T-helper 2 cell (primary cell): Measurements from ENCODE around the gene RAP1A.
"Not testable (repeated sequence)": the region's sequence is repeated elsewhere in the genome, so short reads cannot be mapped to it uniquely, and the experiment has no call there.

Source experiments
- DNase-seq, 5 experiments: peaks; one replicate each; pipeline versions ENCODE4 v3.0.0 to v3.0.0-alpha.2; 2012 to 2022

The RAP1A gene

GRCh38 chr1:111630567-111630966, 11.0 kb downstream of the RAP1A start:
- no peak for DNase-seq

GRCh38 chr1:111631502-111631901, 11.9 kb downstream of the RAP1A start:
- no peak for DNase-seq

GRCh38 chr1:111632771-111633170, 13.2 kb downstream of the RAP1A start:
- DNase-seq: not testable (repeated sequence)

- DNase-seq: no peak
Measured at GRCh38 chr1:111633736-111634247, 14.2 kb downstream of the RAP1A start.

GRCh38 chr1:111635324-111636009, 15.9 kb downstream of the RAP1A start:
- no peak for DNase-seq

- no peak for DNase-seq
Measured at GRCh38 chr1:111638320-111638719, 18.7 kb downstream of the RAP1A start.

GRCh38 chr1:111639602-111640198, 20.1 kb downstream of the RAP1A start:
- no peak for DNase-seq

- no peak for DNase-seq
Measured at GRCh38 chr1:111643097-111643496, 23.5 kb downstream of the RAP1A start.

- no peak for DNase-seq
Measured at GRCh38 chr1:111643696-111644095, 24.1 kb downstream of the RAP1A start.

GRCh38 chr1:111644506-111644905, 24.9 kb downstream of the RAP1A start:
- no peak for DNase-seq

GRCh38 chr1:111647736-111648135, 28.1 kb downstream of the RAP1A start:
- DNase-seq: no peak

GRCh38 chr1:111648806-111649205, 29.2 kb downstream of the RAP1A start:
- no peak for DNase-seq

GRCh38 chr1:111649227-111649626, 29.6 kb downstream of the RAP1A start:
- no peak for DNase-seq

- DNase-seq: no peak
Measured at GRCh38 chr1:111649648-111650047, 30.1 kb downstream of the RAP1A start.

- DNase-seq: no peak
Measured at GRCh38 chr1:111653709-111654108, 34.1 kb downstream of the RAP1A start.

GRCh38 chr1:111654839-111655238, 35.2 kb downstream of the RAP1A start:
- DNase-seq: peak in 1 of 5 experiments; percentile 61

GRCh38 chr1:111656086-111657017, 36.8 kb downstream of the RAP1A start:
- peak in 1 of 5 experiments; percentile 6 for DNase-seq

- DNase-seq: no peak
Measured at GRCh38 chr1:111658622-111659021, 39.0 kb downstream of the RAP1A start.

- DNase-seq: peak in 1 of 5 experiments; percentile 48
Measured at GRCh38 chr1:111660204-111661150, 40.9 kb downstream of the RAP1A start.

GRCh38 chr1:111664652-111665051, 45.1 kb downstream of the RAP1A start:
- DNase-seq: no peak

GRCh38 chr1:111665497-111665896, 45.9 kb downstream of the RAP1A start:
- no peak for DNase-seq

GRCh38 chr1:111666828-111667227, 47.2 kb downstream of the RAP1A start:
- no peak for DNase-seq
